ENCODE measurements around the gene PNISR. TPM values are rescaled to one million over a fixed set of nuclear protein-coding genes. Genes with fewer than 3 reads are reported as not detected.
A peak's percentile ranks its signal among the peaks of the same experiment; 100 is the strongest.

The PNISR gene
- total and polyA plus RNA-seq, 2 of the 13 experiments (the other 11 are each of a cell fraction or from before 2014, with no cell fraction given) = 43.0 to 48.0 TPM

DNA sequence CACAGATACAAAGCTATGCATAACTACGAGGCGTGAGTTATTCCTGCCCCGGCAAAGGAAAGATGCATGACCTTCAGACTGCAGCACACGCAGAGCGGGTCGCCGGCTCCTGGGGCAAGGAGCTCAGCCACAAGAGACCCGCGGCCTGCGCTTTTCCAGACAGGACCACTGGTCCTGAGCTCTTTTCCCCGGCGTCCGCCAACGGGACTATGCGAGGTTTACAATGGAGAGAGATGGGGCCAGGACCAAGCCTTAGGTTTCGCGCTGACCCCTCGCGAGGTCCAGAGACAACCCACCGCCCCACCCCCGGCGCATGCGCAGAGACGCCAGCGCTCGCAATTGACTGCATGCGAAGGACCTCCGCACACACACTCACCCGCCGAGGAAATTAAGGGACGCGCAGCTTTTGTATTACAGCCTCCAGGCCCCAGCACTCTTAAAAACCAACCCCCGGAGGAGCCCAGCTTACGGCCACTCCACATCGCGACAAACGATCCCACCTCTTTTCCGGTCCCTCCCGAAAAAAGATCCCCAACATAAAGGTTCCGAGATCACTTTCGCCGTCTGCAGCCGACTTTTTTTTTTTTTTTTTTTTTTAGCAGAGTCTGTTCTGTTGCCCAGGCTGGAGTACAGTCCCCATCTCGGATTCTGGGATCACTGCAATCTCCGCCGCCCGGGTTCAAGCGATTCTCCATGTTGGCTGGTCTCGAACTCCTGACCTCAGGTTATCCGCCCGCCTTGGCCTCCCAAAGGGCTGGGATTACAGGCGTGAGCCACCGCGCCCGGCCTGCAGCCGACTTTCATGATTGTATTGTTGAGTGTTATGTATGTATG is 31.2 kb downstream of the PNISR start, which contains the start of gene COQ3 (continued):
- TF ChIP-seq, protein P1, sequence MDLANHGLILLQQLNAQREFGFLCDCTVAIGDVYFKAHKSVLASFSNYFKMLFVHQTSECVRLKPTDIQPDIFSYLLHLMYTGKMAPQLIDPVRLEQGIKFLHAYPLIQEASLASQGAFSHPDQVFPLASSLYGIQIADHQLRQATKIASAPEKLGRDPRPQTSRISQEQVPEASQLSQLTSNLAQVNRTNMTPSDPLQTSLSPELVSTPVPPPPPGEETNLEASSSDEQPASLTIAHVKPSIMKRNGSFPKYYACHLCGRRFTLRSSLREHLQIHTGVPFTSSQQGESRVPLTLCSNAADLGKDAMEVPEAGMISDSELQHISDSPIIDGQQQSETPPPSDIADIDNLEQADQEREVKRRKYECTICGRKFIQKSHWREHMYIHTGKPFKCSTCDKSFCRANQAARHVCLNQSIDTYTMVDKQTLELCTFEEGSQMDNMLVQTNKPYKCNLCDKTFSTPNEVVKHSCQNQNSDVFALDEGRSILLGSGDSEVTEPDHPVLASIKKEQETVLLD (CRISPR knock-in tag; IDR thresholded peaks at IDR 0.05; ENCODE audit: low read depth) = no peak
- TF ChIP-seq PHF20 (CRISPR knock-in tag; IDR thresholded peaks at IDR 0.05) (peak; percentile 76), DPF2 (CRISPR knock-in tag; IDR thresholded peaks at IDR 0.05; ENCODE audit: borderline replicate concordance, low read depth) (no peak), ZNF138 (CRISPR knock-in tag; IDR thresholded peaks at IDR 0.05; ENCODE audit: low read depth) (no peak), ZNF17 (CRISPR knock-in tag; IDR thresholded peaks at IDR 0.05) (peak; percentile 72; the same call in 1 of the 2 replicates), ZBTB3 (CRISPR knock-in tag; IDR thresholded peaks at IDR 0.05; ENCODE audit: borderline replicate concordance, low read depth) (no peak), ZNF839 (CRISPR knock-in tag; IDR thresholded peaks at IDR 0.05; ENCODE audit: borderline replicate concordance) (no peak), KMT2A (CRISPR knock-in tag; IDR thresholded peaks at IDR 0.05) (peak; percentile 68; the same call in 1 of the 2 replicates), ZSCAN30 (CRISPR knock-in tag; IDR thresholded peaks at IDR 0.05) (no peak), PRDM10 (CRISPR knock-in tag; IDR thresholded peaks at IDR 0.05; ENCODE audit: low read depth) (no peak), MAF1 (CRISPR knock-in tag; IDR thresholded peaks at IDR 0.05; ENCODE audit: borderline replicate concordance) (no peak), ZNF572 (CRISPR knock-in tag; IDR thresholded peaks at IDR 0.05) (no peak), SAP130 (CRISPR knock-in tag; IDR thresholded peaks at IDR 0.05; ENCODE audit: low read depth) (peak; percentile 66), ZNF367 (CRISPR knock-in tag; IDR thresholded peaks at IDR 0.05; ENCODE audit: borderline replicate concordance) (no peak), SP4 (CRISPR knock-in tag; IDR thresholded peaks at IDR 0.05) (peak; percentile 55; the same call in 1 of the 2 replicates), ZNF766 (CRISPR knock-in tag; IDR thresholded peaks at IDR 0.05; ENCODE audit: borderline replicate concordance) (peak; percentile 70; the same call in 1 of the 2 replicates), GABPB1 (CRISPR knock-in tag; IDR thresholded peaks at IDR 0.05) (peak; percentile 85), REL (CRISPR knock-in tag; conservative IDR thresholded peaks at IDR 0.05) (no peak), MTF1 (CRISPR knock-in tag; IDR thresholded peaks at IDR 0.05) (no peak), LBX2 (CRISPR knock-in tag; IDR thresholded peaks at IDR 0.05; ENCODE audit: borderline replicate concordance) (no peak)
- TF ChIP-seq, protein P2, sequence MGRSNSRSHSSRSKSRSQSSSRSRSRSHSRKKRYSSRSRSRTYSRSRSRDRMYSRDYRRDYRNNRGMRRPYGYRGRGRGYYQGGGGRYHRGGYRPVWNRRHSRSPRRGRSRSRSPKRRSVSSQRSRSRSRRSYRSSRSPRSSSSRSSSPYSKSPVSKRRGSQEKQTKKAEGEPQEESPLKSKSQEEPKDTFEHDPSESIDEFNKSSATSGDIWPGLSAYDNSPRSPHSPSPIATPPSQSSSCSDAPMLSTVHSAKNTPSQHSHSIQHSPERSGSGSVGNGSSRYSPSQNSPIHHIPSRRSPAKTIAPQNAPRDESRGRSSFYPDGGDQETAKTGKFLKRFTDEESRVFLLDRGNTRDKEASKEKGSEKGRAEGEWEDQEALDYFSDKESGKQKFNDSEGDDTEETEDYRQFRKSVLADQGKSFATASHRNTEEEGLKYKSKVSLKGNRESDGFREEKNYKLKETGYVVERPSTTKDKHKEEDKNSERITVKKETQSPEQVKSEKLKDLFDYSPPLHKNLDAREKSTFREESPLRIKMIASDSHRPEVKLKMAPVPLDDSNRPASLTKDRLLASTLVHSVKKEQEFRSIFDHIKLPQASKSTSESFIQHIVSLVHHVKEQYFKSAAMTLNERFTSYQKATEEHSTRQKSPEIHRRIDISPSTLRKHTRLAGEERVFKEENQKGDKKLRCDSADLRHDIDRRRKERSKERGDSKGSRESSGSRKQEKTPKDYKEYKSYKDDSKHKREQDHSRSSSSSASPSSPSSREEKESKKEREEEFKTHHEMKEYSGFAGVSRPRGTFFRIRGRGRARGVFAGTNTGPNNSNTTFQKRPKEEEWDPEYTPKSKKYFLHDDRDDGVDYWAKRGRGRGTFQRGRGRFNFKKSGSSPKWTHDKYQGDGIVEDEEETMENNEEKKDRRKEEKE (IDR thresholded peaks at IDR 0.05) = no peak

Measured in HepG2 (cell line).